HG03135 (cell line): Measurements from ENCODE around the gene SERPINB7.
"Not testable (repeated sequence)": the region's sequence is repeated elsewhere in the genome, so short reads cannot be mapped to it uniquely, and the experiment has no call there.

Experiments
- ATAC-seq: cut with Tn5 transposase; IDR thresholded peaks from one replicate; pipeline ENCODE4 v1.9.1; 2021; ENCODE audit warnings: mild to moderate bottlenecking, moderate library complexity; ENCODE audit not compliant: unreplicated experiment

The SERPINB7 gene, protein sequence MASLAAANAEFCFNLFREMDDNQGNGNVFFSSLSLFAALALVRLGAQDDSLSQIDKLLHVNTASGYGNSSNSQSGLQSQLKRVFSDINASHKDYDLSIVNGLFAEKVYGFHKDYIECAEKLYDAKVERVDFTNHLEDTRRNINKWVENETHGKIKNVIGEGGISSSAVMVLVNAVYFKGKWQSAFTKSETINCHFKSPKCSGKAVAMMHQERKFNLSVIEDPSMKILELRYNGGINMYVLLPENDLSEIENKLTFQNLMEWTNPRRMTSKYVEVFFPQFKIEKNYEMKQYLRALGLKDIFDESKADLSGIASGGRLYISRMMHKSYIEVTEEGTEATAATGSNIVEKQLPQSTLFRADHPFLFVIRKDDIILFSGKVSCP

DNA sequence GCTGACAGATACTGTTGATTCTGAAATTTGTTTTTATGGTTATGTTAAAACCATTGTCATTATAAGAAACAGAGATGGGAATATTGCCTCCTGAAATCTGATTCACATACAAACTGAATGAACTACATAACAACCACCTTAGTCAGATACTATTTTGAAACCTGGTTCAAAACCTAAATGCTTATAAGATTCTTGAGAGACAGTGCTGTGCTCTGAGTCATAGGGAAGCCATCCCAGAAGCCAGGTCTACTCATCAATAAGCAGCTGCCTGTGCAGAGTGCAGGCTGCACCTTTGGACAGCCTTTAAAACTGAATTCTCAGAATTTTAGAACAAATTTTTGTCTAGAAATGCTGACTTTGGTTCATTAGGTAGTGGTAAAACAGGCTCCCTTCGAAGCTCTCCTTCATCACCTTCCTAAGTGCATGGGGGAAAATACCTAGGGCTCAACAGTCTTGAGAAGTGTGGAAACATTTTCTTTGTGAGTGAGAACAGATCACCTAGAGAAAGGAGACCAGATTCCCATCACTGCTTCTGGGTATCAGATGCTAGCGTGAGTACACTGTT lies at the start of gene SERPINB7:
TSS of gene SERPINB7 (plus strand) at position 253 of the 565 bp plus-strand sequence. CDS start 6,955 bp downstream, outside the sequence.
- no peak for ATAC-seq

DNA sequence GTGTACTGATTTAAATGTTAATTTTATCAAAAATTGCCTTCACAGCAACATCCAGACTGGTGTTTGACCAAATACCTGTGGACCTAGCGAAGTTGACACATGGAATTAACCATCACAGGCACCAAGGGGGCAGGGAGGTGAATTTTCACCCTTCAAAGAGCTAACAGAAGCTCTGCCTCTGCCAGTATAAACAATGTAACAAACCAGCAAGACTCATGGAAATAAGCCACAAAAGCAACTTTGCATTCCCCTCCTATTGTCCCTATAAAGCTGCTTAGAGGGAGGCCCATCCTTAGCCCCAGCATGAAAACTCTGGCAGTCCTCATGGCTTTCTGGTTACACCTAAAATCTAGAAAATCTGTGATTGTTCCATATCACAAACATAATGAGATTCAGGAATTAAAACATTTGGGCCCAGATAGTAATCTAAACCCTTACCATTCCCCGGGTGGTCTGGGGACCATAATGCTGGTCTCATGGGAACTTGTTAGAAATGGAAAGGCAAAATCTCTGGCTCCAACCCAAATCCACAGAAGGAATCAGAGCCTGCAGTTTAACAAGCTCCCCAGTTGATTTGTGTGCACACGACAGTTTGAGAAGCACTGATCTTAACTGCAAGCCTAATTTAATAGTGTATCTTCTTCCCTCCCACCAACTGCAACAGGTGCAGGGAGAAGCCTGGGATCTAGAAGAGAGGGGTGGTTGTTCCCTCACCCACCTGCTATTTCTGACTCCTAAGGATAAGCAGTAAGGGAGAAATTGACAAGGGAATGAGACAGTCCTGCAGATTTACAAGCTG lies 49.3 kb upstream of the SERPINB7 start:
- ATAC-seq, result no peak

DNA sequence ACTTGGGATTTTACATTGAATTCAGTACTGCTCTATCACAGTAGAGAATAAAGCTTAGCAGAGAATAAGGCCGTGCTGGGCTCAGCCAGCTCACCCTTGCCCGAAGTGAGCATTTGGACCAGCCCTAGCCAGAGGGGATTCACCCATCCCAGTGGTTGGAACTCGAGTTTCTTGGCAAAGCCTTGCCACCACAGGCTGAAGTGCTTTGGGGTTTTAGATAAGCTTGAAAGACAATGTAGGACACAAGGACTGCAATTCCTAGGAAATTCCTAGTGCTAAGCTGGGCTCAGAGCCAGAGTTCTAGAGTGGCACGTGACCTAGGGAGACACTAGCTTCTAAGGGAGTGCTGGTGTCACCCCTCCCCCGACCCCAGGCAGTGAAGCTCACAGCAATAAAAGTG lies 44.4 kb upstream of the SERPINB7 start:
- ATAC-seq, result no peak

DNA sequence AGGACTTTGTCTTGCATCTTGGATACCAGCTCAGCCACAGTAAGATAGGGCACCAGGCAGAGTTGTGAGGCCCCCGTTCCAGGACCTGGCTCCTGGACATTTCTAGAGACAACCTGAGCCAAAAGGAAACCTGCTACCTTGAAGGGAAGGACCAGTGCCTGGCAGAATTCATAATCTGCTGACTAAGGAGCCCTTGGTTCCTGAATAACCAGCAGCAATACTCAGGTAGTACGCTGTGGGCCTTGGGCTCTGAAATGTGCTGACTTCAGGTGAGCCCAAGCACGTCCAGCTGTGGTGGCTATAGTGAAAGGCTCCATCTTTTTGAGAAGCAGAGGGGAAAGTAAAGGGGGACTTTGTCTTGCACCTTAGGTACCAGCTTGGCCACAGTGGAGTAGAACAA lies 44.0 kb upstream of the SERPINB7 start:
- ATAC-seq, result no peak

DNA sequence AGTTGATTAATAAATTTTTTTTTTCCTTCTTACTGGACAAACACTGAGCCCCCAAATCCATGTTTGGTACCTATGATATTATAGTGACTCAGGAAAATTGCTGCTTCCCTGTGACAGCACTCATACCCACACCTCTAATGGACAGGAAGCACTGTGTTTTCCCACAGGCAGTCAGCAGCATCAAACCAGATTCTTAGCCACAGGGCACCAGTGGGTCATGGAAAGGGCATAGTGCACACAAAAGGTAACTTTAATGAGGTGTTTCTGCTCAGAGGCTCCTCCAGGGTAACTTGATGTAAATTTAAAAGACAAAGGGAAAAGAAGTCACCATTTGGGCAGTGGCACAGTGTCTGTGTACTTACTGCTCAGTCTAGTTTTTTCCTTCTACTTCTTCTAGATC lies 38.3 kb upstream of the SERPINB7 start:
- no peak for ATAC-seq

DNA sequence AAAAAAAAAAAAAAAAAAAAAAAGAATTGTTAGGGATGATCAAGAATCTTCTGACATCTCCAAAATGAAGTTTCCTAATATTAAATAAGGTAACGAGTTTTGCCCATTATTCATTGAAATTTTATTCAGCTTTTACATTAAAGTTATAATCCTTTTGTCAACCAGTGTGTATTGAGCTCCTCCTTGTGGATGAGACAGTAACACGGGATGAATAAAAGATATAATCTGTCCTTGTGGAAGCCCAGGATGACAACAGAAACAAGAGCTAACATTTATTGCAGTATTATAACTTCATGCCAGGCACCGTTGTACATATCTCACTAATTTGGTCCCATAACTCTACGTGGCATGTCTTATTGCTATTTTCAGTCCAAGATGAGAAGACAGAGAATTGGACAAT lies 33.4 kb upstream of the SERPINB7 start:
- ATAC-seq, result no peak

DNA sequence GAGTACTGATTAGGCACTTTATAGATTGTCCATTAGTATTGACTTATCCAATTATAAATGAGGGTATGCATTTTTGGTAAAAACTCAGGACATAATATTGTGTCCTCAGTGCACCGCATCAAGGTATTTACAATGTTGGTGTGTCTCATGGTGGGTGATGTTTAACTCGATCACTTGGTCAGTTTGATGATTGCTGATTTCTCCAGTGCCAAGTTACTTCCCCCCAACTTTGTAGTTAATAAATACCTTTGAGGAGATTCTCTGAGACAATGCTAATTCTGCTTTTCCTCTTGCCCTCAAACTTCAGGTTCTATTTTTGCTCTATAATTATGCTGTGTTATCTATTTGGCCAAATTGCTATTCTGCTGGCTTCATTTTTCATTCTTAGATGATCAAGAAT lies 28.2 kb upstream of the SERPINB7 start:
- ATAC-seq, result no peak

DNA sequence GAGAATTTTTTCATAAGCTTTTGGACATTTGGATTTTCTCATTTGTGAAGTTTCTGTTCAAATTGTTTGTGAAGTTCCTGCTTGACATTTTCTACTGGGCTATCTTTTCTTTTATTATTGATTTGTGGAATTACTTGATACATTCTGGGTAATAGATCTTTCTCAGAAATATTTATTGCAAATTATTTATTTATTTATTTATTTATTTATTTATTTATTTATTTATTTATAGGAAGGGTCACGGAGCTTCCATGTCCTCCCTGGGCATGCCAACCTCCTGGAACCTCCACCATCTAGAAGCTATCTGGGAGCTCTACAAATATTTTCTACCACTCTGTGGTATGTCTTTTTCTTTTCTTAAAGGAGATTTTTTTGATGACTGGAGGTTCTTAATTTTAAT lies 25.7 kb upstream of the SERPINB7 start:
- no peak for ATAC-seq

DNA sequence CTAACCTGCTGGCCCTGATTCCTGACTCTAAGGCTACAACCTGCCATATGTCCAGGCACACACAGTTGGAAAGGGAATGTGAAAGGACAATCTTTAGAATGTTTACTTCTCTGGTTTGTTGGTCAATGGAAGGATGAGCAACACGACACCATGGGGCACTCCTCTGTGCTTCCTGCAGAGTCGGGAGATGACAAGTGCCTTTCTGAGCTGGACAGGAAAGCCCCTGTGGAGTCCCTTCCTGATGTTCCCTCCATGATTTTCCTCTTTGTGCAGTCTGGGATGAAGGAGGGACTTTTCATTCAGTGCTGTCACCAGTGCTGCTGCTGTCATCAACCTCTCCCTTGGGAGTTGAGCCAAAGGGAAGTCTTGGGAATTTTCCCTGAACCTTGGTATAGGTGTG lies 22.6 kb upstream of the SERPINB7 start:
- no peak for ATAC-seq

DNA sequence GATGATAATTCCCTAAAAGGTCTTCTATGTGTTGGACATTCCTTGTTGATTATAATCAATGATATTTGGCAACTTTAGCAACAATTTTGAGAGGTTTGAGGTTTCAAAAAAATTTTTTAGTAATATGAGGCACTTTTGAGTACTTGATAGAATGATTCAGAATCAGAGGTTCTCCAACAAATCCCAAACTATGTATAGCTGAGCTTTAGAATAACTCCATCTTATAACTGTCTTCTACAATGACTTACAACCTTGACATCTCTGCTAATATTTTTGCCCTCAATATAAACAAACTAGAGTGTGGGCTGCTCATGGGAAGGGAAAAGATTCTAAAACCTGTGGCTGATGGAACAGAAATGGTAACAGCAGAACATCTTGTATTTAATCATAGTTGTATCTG lies 21.5 kb upstream of the SERPINB7 start:
- ATAC-seq, result no peak

DNA sequence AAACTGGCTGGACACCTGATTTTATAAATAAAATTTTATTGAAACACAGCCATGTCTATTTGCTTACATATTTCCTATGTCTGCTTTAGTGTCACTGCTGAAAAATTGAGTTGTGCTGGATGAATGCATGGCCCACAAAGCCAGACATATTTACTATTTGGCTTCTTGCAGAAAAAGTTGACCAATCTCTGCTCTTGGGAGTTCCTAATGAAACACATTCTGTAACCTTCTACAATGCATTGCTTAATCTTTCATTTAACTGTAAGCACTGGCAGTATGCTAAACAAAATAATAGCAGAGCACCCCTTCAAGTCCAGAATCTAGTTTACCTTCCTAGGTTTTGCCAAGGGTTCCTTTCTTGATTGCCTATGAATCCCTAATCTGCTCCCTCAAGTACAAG lies 17.7 kb upstream of the SERPINB7 start:
- no peak for ATAC-seq

DNA sequence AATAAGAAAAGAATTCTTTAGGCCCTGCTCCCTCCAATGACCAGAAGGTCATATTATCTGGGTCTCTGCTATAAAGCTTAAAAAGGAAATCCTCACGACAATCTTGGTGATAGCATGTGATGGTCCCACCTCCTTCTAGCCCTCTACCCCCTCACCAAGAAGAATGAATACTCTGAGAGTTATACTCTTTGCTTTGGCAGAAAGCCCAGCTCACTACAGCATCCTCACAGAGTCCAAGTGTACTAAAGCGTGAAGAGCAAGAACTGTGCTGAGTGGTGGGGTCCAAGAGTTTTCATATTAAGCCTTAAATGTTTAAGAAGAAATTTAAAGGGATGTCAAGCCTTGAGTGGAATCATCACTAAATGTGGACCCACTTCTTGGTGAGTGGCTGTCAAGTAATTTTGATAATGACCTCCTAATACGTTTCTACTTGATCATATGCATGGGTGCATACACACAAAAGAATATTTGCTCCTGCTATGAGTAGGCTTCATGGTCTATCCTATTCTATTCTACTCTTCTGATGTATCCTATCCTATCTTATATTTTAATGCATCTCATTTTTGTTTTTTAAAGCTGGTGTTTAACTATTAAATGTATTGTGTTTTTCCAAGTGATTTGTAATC lies 16.5 kb upstream of the SERPINB7 start:
- ATAC-seq, result no peak

DNA sequence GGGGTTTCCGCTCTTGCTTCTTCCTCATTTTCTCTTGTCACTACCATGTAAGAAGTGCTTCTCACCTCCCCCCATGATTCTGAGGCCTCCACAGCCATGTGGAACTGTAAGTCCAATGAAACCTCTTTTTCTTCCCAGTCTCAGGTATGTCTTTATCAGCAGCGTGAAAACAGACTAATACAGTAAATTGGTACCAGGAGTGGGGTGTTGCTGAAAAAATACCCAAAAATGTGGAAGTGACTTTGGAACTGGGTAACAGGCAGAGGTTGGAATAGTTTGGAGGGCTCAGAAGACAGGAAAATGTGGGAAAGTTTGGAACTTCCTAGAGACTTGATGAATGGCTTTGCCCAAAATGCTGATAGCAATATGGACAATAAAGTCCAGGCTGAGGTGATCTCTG lies 15.4 kb upstream of the SERPINB7 start:
- ATAC-seq, result not testable (repeated sequence)

DNA sequence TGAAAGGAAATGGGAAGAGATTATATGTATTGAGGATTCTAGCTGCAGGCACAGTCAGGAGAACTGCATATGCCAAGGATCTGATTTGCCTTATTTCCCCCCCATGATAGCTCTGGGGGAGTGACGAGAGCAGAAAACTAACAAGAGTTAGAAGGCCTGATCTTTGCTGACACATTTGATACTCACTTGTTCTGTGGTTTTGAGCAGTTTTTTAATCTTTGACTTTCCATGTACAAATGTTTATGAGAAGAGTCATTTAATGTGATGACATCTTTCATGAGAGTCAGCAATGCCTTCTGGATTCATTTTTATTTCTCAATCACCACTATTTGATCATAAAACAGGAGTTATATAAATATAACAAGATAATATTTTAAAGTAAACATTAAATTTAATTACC lies 12.7 kb upstream of the SERPINB7 start:
- no peak for ATAC-seq

DNA sequence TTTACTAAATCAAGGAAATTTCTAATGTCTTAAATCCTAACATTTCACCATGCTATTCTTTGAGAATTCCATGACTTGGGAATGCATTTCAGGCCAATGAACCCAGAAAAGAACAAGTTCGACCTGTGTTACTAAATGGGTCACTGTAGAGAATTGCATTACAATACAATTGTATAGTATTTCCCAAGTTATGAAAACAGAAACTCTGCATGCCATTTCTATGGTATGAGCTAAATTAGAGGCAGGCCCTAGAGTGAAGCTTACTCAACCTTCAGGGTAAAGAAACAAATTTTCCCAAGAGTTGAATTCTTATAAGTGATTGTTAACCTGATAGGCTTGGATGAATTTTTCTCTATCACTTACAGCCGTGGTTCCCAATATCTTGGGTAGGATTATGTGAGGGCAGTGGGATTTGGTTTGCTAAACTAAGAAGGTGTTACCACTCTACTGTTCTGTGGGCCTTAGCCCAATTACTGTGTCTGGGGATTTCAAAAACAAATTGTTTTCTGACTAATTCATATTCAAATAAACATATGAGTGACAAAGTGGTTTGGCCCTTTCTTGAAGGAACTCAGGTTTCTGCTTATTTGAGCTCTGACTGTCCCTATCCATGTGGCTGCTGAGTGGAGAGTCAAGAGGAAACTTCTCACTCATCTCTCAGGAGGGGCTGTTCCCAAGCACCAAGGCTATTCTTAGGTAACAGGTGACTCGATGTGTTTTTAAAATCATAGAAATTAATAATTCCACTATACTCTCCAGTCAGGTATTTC lies 11.2 kb upstream of the SERPINB7 start:
- ATAC-seq, result no peak

DNA sequence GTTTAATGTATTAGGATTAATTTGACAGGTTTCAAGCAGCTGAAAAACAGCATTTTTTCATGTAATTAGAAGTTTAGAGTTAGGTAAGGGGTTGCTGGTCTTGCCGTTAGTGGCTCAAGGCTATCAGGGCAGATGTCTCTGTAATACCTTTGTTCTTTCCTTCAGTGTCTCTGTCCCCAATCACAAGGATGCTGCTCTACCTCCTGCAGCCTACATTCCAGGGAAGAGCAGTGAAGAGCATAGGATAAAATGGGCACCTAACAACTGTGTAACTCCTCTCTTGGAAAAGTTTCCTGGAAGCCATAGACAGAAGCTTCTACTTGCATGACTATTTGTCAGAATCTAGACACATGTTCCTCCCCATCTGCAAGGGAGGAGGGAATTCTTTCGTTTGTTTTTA lies 9.4 kb upstream of the SERPINB7 start:
- ATAC-seq, result no peak

DNA sequence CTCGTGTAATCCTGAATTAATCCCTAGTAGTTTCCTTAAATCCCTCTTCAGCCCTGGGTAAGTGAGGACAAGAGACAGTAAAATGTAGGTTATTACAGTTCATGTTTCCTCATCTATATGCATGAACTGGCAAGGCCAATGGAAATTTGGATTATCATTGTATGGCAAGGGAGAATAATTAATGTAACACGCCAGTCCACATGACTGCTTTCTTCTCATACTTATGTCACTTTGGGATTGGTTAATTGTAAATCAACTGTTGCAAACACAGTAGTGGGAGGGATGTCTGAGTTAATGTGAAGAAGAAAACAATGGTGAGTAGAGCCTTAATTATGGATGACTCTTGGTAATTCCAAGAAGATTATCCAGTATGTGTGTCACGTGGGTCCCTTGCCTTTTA lies 1.7 kb upstream of the SERPINB7 start:
- no peak for ATAC-seq

DNA sequence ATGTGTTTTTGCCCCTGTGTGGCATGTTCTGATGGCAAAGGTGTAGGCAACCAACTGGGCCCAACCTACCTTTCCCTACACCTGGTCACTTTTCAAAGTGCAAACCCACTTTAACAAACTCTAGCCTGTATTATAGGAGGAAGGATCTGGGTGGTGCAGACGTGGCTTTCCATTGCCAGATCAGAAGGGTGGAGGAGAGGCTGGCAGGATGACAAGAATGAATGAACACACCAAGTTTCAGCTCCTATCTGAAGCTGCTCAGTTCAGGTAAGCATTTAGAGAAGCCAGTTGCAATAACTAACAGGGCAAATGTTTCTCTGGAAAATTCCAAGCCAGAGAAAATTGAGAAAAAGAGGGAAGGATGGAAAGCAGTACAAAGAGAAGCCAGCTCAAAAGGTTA lies 707 bp upstream of the SERPINB7 start:
- no peak for ATAC-seq

DNA sequence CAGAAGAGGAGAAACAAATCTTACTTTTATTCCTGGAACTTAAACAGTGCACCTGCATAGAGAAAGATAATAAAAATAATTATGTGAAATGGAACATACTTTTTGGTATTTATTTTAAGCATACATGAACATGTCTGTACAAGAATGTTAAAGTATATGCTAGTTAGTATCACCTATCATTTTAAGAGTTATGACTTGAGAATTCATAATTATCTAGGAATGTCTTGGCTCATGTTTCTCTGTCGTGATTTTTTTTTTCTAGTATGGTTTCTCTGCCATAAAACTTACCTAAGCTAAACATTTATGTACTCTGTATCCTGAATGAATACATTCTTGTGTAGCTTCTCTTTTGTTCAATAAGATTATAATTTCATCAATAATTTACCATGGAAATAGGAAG lies 4.2 kb downstream of the SERPINB7 start:
- ATAC-seq, result no peak

DNA sequence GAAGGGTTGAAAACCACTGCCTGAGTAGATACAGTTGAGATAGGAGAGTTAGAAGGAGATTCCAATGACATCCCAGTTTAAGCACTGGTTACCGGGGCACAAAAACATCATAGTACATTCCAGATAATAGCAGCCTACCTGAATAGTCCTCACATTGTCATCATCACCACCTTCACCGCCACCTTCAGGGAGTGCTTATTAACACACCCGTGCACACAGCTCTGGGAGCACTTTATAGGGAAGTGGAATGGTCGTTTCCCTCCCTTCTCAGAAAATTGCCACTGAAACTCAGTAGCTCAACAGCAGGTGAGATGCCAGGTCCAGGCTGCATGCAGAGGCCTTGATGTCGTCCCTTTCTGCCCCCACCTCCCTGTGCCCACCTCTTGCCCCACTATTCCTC lies 8.2 kb downstream of the SERPINB7 start:
- ATAC-seq, result no peak
